Body of pancreas (tissue), 4 donors: Measurements from ENCODE around the gene ARHGAP26. TPM values are rescaled to one million over a fixed set of nuclear protein-coding genes. Genes with fewer than 3 reads are reported as not detected.

Source experiments
- ATAC-seq: fragments of 150-250 bp; one replicate; pipeline ENCODE4 v1.9.1; 2016
- DNase-seq, 4 donors: peaks; one replicate each; pipeline ENCODE4 v3.0.0-alpha.2; 2019
- H3K27ac ChIP-seq, 4 donors: fragments of 200-600 bp; sonication (generic); 1 replicate in 3 of 4; 2 replicates in 1 of 4; pipeline versions ENCODE4 v1.5.1 to v1.6.1; 2016 to 2019; ENCODE audit warnings: mild to moderate bottlenecking in 1 of 4, mixed read lengths in 1 of 4, moderate library complexity in 1 of 4
- H3K27me3 ChIP-seq, 2 donors: fragments of 200-600 bp; sonication (generic); one replicate each; pipeline ENCODE4 v1.6.0; 2016; ENCODE audit warnings: mild to moderate bottlenecking in 1 of 2
- H3K36me3 ChIP-seq, 2 donors: fragments of 200-600 bp; sonication (generic); replicated peaks in 1 of 2; 2 replicates each; pipeline ENCODE4 v1.5.1; 2016; ENCODE audit warnings: low read depth in 2 of 2; ENCODE audit not compliant: insufficient read depth in 1 of 2
- H3K4me1 ChIP-seq: fragments of 200-600 bp; sonication (generic); one replicate; pipeline ENCODE4 v1.6.0; 2016
- H3K4me3 ChIP-seq, 2 donors: fragments of 200-600 bp; sonication (generic); 1 replicate in 1 of 2; 2 replicates in 1 of 2; pipeline ENCODE4 v1.5.1; 2016 to 2019
- H3K9me3 ChIP-seq, 3 donors: fragments of 200-600 bp; sonication (generic); 1 replicate in 2 of 3; 2 replicates in 1 of 3; pipeline ENCODE4 v1.5.1; 2016
- CTCF ChIP-seq, 7 experiments: fragments of 450-650 bp in 4 of 7; fragments of 200-600 bp in 3 of 7; sonication (generic) in 3 of 7; IDR thresholded peaks; one replicate each; pipeline ENCODE4 v1.5.1; 2016 to 2019; ENCODE audit warnings: antibody characterized with exemption in 7 of 7
- POLR2A ChIP-seq, 3 donors: fragments of 450-650 bp; IDR thresholded peaks; one replicate each; pipeline ENCODE4 v1.6.1; 2016; ENCODE audit warnings: antibody characterized with exemption in 3 of 3, mild to moderate bottlenecking in 2 of 3
- WGBS, 2 donors: methylation state at CpG; one replicate each; pipeline ENCODE4 v1.1.5; 2017; 5-methylcytosine and 5-hydroxymethylcytosine counted together
- intact Hi-C: fragments of 100-400 bp; cut with DNase I; formaldehyde crosslinking; loops from one replicate; pipeline ENCODE4 v1.15.1; 2023
- total RNA-seq, 2 donors: library from RNA; depleted of rRNA; stranded (reverse); fragments of >200 nt; gene quantifications; one replicate each; pipeline ENCODE4 v1.1.0, GENCODE V29; 2016

Gene ARHGAP26
- total RNA-seq, 2 donors from 2014 or later, result 12.5 to 14.2 TPM

- TF ChIP-seq POLR2A (IDR thresholded peaks at IDR 0.05) (no peak), CTCF (IDR thresholded peaks at IDR 0.05) (no peak)
- Histone ChIP-seq H3K27me3 (no peaks in the 10 kb centered on the region), H3K36me3 (no peaks in the 10 kb centered on the region), H3K27ac (peak overlapping the region in 2 of 4 donors; percentile 67 to 72), H3K9me3 (no peaks in the 10 kb centered on the region), H3K4me3 (no peak overlapping the region), H3K4me1 (peaks cover 52% of the 10 kb centered on the region)
- intact Hi-C loops, result loop anchor here (10.0 kb wide), 1 partner anchor 53 kb away; the partner anchor contains the start of gene ARHGAP26
- WGBS, 2 donors, result 77 to 80% methylated on average over 6 of the region's 6 CpGs
- DNase-seq, result no peak
- no peak for ATAC-seq
Measured at GRCh38 chr5:142827934-142828576, 57.9 kb downstream of the ARHGAP26 start.

DNA sequence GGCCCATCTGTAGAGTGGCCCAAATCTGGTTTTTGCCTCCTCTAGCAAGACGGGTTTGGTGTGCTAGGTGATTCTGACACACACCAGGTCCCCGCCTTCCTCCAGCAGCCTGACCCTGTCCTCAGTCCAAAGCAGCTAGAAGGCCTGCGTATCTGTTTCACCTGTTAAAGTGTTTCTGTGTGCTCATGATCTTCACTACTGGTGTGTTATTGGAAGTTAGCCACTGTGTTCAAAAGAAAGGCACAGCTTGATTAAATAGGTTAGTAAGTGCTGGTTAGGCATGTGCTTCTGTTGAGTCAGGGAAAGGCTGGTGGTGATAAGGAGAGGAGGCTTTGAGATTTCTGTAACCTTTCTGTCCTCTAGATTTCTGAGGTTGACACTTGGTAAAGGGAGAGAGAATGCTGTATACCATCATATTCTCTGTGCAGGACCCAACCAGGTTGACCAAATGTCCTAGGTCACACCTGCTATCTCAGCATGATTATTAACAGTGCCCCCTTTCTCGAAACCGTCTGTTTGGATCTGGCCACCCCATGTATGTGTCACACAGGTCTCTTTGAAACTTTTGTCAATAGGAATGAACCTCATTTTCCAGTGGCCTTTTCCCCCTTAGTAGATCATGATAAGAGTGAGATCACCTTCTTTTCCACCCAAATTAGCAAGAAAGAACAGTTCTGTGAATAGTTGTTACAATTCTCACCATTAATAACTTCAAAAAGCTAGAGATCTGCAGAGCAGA lies 58.8 kb downstream of the ARHGAP26 start:
- Histone ChIP-seq H3K36me3 (no peaks in the 10 kb centered on the region), H3K9me3 (no peaks in the 10 kb centered on the region), H3K4me1 (peaks cover 52% of the 10 kb centered on the region), H3K27ac (peak overlapping the region in 2 of 4 donors; percentile 67 to 72), H3K4me3 (no peak overlapping the region), H3K27me3 (no peaks in the 10 kb centered on the region)
- no peak for ATAC-seq
- intact Hi-C loops, result loop anchor here (10.0 kb wide), 1 partner anchor 54 kb away; the partner anchor contains the start of gene ARHGAP26
- no peak for TF ChIP-seq CTCF (IDR thresholded peaks at IDR 0.05)
- no peak for TF ChIP-seq POLR2A (IDR thresholded peaks at IDR 0.05)
- DNase-seq, result no peak
- 75 to 81% methylated on average over 5 of the region's 5 CpGs for WGBS, 2 donors

DNA sequence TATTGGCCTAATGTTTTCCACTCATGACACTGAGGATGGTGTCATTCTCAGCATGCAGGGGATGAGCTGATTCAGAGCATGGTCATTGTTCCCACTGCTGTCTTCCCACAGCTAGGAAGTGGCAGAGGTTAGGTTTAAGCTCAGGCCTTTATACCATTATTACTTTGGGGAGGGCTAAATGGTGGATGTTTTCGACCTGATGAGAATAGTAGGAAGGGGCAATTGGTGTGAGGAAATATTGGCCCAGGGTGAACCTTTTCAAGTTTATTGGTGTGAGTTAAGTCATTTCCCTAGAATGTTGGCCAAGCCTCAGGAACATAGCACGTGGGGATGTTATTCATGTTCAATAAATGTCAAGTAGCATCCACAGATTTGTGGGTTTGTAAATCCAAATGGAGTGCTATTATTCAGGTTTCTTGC lies 59.6 kb downstream of the ARHGAP26 start:
- Histone ChIP-seq H3K4me3 (no peak overlapping the region), H3K9me3 (no peaks in the 10 kb centered on the region), H3K27me3 (no peaks in the 10 kb centered on the region), H3K36me3 (no peaks in the 10 kb centered on the region), H3K4me1 (peaks cover 46% of the 10 kb centered on the region), H3K27ac (no peak overlapping the region)
- ATAC-seq, result no peak
- TF ChIP-seq POLR2A (IDR thresholded peaks at IDR 0.05), result no peak
- TF ChIP-seq CTCF (IDR thresholded peaks at IDR 0.05), result no peak
- intact Hi-C loops, result loop anchor here (10.0 kb wide), 1 partner anchor 55 kb away; the partner anchor contains the start of gene ARHGAP26
- WGBS, 2 donors, result 65 to 77% methylated on average over 2 of the region's 2 CpGs
- no peak for DNase-seq

DNA sequence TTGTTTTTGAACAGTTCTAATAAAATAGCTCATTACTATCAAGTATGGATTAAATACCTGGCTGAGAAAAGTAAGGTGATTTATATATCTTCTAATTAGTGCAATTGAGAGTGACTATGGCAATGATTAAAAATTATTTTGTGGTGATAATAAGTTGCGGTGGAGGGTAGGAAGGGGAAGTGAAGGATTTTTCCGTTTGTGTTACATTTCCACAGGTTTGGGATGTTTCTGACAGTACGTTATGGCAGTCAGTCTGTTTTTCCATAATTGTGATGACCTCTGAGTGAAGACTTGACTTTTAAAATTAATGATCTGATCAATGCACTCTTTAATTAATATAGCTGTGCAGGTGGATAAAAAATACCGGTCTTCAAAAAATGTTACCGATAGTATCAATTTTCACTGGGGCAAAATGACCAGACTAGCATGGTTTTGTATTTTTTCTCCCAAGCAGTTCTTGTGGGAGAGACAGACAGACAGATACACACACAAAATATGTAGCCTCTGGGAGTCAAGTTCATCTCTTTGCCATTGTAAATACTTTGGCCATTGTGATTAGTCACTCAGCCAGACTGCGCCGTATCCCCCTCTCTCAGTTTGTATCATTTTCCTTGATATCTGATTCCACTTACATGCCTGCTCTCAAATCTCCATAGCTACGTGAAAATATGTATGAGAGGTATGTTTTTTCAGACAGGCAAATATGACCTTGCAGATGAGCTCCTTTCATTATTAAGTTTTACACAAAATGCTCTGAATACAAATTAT lies 60.2 kb downstream of the ARHGAP26 start:
- Histone ChIP-seq H3K27me3 (no peaks in the 10 kb centered on the region), H3K36me3 (no peaks in the 10 kb centered on the region), H3K4me1 (peaks cover 40% of the 10 kb centered on the region), H3K4me3 (no peak overlapping the region), H3K27ac (no peak overlapping the region), H3K9me3 (no peaks in the 10 kb centered on the region)
- no peak for ATAC-seq
- TF ChIP-seq POLR2A (IDR thresholded peaks at IDR 0.05) (no peak), CTCF (IDR thresholded peaks at IDR 0.05) (no peak)
- DNase-seq, result no peak
- intact Hi-C loops, result no loop called here
- 83 to 86% methylated on average over 8 of the region's 8 CpGs for WGBS, 2 donors
